ENCODE data around the gene ZCCHC4.

The ZCCHC4 gene, protein sequence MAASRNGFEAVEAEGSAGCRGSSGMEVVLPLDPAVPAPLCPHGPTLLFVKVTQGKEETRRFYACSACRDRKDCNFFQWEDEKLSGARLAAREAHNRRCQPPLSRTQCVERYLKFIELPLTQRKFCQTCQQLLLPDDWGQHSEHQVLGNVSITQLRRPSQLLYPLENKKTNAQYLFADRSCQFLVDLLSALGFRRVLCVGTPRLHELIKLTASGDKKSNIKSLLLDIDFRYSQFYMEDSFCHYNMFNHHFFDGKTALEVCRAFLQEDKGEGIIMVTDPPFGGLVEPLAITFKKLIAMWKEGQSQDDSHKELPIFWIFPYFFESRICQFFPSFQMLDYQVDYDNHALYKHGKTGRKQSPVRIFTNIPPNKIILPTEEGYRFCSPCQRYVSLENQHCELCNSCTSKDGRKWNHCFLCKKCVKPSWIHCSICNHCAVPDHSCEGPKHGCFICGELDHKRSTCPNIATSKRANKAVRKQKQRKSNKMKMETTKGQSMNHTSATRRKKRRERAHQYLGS

DNA sequence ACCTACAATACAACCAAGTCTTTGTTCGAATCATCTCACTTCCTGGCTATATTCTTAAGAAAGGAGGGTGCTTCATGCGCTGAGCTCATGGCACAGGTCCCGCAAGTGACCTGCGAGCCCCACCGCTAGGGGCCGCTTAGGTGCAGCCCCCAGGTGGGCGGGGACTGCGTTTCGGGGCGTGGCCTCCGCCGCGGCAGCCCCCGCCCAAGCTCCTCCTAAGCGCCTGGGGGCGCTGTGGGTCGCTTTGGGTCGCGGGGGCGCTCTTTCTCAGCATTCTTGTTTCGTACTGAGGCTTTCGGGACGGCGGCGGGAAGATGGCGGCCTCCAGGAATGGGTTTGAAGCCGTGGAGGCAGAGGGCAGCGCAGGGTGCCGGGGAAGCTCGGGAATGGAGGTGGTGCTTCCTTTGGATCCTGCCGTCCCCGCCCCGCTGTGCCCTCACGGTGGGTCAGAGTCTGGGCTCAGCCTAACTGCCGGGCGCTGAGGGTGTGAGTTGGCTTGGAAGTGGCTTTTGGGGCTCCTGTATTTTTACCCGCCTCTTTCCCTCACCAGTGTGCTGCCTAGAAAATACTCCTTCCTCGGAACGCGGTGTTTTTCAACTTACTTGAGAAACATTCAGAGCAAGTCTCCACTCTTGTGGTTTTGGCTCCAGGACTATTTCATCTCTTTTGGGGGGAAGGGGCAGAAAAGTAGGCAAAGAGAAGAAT is at the start of gene ZCCHC4:
Gene ZCCHC4, plus strand, starts transcription at position 279 of the 705 bp plus-strand sequence. Its CDS starts 36 bp downstream, at position 315.
- DNase-seq (ENCODE audit: low read depth, low spot score) = peak; percentile 50

DNA sequence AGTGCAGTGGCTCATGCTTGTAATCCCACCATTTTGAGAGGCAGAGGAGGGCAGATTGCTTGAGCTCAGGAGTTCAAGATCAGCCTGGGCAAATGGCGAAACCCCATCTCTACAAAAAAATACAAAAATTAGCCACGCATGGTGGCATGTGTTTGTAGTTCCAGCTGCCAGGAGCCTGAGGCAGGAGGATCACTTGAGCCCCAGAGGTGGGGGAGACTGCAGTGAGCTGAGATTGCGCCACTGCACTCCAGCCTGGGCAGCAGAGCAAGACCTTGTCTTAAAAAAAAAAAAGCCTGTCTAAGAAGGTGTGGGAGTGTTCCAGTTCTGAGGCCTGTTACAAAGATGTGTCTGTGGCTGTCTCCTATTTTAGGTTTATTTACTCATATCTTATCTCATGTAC is 40.7 kb upstream of the ZCCHC4 start:
- no peak overlapping the region for H3K27ac ChIP-seq
- no peak for DNase-seq (ENCODE audit: low read depth, low spot score)

More for the DNA sequence above, at the start of gene ZCCHC4:
- peak within 1 kb of the TSS; percentile 63 for H3K27ac ChIP-seq

DNA sequence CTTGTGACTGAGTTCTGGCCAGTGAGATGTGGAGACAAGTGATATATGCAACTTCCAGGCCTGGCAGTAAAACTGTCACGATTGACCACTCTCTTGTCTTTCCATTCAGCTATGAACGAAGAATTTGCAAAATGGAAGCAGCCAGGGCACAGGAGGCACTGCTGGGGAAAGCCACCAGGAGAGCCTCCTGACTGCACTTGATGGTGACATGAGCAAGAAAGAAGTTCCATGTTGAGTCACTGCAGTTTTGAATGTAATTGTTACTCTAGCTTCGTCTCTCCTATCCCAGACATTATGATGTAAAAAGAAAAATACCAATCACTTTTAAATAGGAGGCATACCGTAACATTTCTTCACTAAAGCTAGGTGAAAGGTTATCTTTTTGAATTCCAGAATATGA is 32.4 kb upstream of the ZCCHC4 start:
- no peak overlapping the region for H3K27ac ChIP-seq
- no peak for DNase-seq (ENCODE audit: low read depth, low spot score)

DNA sequence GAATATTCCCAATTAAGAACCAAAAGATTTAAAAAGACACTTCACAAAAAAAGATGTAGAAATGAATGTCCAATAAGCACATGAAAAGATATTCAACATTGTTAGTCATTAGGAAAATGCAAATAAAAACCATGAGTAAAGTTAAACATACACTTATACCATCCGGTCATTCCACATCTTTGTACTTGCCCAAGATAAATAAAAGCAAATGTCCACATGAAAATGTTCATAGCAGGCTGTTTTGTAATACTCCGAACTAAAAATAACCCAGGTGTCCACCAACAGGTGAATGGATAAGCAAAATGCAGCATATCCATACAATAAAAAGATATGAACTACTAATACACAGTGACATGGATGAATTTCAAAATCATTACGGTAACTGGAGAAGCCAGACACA is 28.6 kb upstream of the ZCCHC4 start:
- no peak for DNase-seq (ENCODE audit: low read depth, low spot score)
- H3K27ac ChIP-seq = no peak overlapping the region

DNA sequence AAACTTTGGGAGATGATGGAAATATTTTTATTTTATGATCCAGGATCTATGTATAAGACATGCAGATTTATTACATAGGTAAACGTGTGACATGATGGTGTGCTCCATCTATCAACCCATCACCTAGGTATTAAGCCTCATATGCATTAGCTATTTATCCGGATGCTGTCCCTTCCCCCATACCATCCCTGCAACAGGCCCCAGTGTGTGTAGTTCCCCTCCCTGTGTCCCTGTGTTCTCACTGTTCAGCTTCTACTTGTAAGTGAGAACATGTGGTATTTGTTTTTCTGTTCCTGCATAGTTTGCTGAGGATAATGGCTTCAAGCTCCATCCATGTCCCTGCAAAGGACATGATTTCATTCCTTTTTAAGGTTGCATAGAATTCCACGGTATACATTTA is 28.1 kb upstream of the ZCCHC4 start:
- DNase-seq (ENCODE audit: low read depth, low spot score) = no peak
- no peak overlapping the region for H3K27ac ChIP-seq

DNA sequence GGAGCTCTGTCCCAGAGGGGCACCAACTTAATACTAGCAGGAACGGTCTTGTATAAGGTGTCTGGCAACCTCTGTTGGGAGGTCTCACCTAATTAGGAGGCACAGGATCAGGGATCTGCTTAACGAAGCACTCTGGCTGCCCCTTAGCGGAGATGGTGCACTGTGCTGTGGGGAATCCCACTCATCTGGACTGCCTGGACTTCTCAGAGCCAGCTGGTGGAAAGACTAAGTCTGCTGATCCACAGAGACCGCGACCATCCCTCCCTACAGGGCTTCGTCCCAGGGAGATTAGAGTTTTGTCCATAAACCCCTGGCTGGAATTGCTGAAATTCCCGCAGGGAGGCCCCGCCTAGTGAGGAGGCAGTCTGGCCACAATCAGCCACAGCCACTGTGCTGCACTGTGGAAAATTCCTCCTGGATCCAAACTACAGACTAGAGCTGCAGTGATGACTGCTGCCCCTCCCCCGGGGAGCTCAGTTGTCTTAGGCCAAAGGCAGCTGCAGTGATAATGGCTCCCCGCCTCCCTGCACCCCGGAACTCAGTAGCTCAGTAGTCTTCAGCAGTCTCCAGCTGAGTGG is 22.0 kb upstream of the ZCCHC4 start:
- no peak overlapping the region for H3K27ac ChIP-seq
- no peak for DNase-seq (ENCODE audit: low read depth, low spot score)

DNA sequence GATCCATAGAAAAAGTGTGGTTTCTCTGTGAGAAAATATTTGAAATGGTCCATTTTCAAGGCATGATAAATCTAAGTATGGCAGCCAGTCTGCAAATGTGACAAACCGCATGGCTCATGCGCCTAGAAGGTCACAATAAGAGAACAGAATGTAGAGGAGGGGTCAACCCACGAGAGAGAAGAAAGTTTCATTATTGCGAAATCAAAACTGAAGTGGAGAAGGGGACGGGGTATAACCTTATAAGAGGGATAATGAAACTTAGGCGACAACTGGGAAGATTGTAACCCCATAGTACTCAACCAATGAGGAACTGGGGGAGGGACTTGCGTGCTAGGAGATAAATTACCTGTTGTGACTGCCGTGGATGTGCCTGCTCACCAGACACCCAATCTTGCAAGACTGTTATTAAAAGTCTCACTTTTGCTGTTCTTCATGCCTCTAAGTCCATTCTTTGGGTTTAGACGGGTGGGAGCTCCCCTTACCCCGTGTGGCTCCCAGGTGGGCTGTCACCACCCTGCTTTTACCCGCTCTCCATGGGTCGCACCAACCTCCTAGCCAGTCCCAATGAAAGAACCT is 21.3 kb upstream of the ZCCHC4 start:
- DNase-seq (ENCODE audit: low read depth, low spot score) = no peak

DNA sequence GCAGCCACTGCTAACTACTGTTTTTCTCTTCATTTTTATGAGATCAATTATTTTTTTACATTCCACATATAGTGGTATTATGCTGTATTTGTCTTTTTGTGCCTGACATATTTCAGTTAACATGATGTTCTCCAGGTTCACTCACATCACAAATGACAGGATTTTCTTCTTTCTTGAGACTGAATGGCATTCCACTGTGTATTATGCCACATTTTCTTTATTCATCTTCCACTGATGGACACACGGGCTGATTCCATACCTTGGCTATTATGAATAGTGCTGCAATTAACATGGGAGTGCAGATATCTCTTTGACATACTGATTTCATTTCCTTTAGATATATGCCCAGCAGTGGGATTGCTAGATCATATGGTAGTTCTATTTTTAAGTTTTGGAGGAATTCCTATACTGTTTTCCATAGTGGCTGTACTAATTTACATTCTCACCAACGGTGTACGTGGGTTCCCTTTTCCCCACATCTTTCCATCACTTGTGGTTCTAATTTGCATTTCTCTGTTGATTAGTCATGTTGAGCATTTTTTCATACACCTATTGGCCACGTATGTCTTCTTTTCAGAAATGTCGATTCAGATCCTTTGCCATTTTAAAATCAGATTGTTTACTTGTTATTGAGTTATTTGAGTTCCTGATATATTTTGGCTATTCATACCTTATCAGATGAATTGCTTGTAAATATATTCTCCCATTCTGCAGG is 14.9 kb upstream of the ZCCHC4 start:
- no peak overlapping the region for H3K27ac ChIP-seq
- DNase-seq (ENCODE audit: low read depth, low spot score) = no peak

More for the DNA sequence above, 21.3 kb upstream of the ZCCHC4 start:
- no peak overlapping the region for H3K27ac ChIP-seq

DNA sequence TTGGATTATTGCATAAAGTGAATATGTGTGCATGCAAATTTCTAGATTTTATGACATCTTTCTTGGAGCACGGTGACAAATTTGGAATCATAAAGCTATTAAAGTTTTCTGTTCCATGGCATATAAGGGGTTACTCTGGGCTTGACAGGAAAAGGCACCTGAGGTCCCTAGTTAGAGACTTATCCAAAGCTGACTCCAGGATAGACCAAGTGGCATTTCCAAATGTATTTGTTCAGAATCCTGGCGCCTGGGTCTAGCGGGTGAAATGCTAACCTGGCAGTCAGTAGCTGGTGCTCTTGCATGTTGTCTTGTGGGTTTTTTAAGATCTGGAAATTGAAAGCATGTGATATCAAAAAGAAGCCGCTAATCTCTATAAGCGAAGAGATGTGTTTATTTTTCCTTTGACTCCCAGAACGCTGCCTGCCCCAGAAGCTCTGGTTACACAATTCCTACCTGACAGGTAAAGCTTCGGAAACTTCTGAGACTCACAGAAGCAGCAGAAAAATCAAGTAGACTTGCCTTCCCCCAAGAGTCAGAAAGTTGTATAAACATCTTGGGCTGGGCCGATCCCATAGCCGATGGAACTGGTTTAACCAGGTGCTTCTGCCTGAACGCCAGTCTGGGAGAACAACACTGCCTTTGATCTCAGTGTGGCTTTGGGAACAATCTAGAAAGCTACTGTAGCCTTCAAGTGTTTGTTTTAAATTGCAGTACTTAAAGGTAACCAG is 12.9 kb upstream of the ZCCHC4 start:
- DNase-seq (ENCODE audit: low read depth, low spot score) = peak; percentile 58
- H3K27ac ChIP-seq = peak overlapping the region; percentile 1

DNA sequence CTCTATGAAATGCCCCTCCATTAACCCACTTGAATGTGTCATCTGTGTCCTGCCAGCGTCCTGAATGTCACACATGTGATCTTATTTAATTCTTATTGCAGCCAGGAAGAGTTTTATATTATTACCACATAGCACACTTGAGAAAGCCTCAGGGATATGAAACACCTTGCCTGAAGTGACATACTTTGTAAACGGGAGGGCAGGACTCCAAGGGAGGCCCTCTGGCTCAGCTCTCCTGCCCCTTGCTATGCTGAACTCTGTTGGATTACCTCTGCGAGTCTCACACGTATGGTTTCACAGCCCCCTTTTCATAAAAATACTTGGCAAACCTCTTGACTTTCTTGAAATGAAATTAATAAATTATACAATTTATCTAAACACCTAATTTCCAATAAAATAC is 11.1 kb upstream of the ZCCHC4 start:
- H3K27ac ChIP-seq = no peak overlapping the region
- DNase-seq (ENCODE audit: low read depth, low spot score) = no peak

DNA sequence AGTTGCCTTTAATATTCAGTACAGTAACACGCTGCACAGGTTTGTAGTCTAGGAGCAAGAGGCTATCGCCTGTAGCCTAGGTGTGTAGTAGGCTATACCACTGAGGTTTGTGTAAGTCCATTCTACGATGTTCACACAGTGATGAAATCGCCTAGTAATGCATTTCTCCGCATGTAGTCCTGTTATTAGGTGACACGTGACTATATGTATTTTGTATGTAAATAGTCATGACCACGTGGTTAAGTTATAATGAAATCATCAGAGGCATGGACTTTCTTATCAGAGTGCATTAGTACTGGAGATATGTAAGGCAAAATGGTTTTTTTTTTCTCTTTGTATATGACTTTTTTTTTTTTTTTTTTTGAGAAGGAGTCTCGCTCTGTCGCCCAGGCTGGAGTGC is 9.9 kb upstream of the ZCCHC4 start:
- no peak overlapping the region for H3K27ac ChIP-seq
- no peak for DNase-seq (ENCODE audit: low read depth, low spot score)

DNA sequence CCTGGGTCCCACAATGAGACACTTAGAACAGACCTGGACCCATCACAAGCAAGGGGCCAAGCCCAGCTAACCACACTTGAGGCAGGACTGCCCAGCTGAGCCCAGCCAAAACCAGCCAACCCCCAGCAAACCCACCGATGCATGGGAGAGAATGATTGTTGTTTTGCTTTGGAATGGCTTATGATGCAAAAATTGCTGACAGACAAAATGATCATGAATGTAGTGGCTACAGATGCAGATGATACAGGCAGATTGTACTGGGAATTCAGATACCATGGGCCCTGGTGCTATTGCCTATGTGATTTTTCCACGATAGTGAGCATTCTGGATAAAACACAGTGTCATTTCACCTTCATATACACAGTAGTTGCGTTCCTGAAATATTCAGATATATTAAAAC is 9.0 kb upstream of the ZCCHC4 start:
- no peak overlapping the region for H3K27ac ChIP-seq
- DNase-seq (ENCODE audit: low read depth, low spot score) = no peak

DNA sequence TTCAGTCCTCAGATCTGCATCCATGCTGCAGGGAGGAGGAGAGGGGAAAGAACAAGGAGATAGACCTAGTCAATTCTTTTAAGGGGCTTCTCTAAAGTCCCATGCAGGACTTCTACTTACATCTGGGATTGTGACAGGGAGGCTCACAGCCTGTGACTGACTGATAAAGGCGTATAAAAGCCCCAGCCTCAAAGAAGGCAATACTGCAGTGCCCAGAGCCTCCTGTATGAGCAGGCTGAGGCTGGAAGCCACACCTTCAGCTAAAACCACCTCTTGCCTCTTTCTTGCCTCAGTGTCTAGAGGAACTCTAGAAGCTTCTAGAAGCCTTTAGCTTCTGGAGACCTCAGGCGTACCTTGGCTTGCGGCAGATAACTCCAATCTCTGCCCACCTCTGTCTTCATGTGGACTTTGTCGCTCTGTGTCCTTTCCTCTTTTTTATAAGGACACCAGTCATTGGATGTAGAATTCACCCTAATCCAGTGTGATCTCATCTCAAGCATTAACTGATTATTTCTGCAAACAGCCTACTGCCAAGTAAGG is 6.0 kb upstream of the ZCCHC4 start:
- no peak for DNase-seq (ENCODE audit: low read depth, low spot score)
- H3K27ac ChIP-seq = no peak overlapping the region

DNA sequence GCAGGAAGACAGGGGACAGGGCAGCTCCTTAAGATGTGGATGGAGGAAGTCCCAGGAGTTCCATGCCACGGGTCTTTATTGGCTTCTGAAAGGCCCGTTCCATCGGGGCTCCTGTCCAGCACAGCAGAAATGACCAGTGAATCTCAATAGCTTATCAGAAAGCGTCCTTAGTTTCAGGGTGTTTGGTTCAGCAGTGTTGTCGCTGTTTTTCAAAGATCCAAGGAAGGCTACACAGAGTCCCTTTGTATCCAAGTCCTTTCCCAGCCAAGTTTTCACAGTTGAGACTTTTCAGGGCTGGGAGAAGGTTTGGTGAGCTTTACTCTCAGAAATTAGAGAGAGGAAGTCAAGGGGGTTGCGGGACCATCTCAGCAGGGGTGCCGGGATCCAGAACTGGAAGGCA is 5.0 kb upstream of the ZCCHC4 start:
- no peak for DNase-seq (ENCODE audit: low read depth, low spot score)
- no peak overlapping the region for H3K27ac ChIP-seq

DNA sequence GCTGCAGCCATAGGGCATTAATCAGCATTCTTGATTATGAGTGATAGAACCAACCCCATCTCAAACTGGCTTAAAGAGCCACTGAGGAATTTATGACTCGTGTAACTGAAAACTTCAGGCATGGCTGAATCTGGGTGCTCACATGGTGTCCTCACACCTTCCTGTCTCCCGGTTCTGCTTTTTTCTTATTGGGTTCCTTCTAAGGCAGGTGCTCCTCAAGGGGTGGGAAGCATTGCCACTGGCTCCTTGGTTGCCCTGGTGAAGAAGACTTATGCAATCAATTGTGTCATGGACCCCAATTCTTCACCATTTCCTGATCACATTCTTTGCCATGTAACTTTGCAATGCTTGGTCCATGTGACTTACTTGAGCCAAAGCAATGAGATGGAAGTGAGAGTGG is 4.3 kb upstream of the ZCCHC4 start:
- H3K27ac ChIP-seq = no peak overlapping the region
- no peak for DNase-seq (ENCODE audit: low read depth, low spot score)

DNA sequence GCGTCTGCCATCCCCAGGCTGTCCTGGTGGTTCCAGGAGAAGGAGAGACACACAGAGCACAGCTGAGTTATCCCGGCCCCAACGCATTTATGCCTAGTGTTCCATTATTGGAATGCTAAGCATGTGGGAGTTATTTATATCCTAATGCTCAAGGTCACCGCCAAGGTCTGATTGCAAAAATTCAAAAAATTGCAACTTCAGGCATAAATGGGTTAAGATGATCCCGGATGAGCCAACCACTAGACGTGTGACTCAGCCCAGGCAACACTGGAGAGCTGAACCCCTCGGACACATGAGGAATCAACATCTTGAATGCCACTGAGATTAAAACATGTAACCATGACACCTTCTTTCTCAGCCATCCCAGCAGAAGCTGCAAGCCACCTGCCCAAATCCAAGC is 3.8 kb upstream of the ZCCHC4 start:
- DNase-seq (ENCODE audit: low read depth, low spot score) = no peak
- H3K27ac ChIP-seq = no peak overlapping the region

DNA sequence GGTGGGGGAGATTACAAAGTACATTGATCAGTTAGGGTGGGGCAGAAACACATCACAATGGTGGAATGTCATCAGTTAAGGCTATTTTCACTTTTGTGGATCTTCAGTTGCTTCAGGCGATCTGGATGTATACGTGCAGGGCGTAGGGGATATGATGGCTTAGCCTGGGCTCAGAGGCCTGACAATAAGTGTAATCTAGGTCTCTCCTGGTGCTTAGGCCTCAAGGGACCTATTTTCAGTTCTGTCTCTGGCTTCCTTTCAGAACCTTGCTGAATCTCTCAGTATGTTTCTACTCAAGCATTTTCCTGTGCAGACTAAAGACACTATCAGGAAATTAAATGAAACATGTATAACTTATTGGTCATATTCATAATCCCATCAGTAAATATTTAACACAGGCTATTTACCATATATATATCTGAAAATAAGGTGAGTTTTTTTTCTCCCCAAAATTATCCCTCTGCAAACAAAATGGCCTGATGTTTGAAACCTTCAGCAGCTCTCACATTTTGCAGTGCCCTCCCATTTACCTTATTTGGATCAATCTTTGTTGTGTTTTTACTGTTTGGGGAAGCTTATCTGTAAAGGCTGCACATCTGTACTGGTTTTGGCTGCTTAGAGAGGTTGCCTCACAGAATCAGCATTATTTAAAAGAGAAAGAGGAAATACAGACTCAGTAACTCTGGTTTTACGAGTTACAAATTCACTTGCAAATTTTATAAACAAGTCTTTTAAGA is 2.3 kb upstream of the ZCCHC4 start:
- DNase-seq (ENCODE audit: low read depth, low spot score) = no peak
- H3K27ac ChIP-seq = no peak overlapping the region

DNA sequence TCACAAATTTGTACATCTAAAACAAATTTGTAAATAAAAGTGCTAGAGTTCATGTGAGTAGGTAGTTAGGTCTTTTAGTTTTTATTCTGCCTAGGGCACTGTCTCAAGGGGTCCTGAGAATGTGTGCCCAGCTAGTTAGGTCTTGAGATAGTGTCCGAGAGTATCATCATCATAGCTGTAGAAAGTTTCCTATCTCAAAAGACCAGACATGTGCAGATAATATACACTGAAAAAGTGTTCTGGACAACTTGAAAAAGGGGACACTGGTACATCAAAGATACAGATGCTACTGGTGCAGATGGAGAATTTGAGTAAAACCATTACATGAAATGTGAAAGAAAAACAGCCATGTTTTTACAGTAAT is 1.8 kb upstream of the ZCCHC4 start:
- no peak for DNase-seq (ENCODE audit: low read depth, low spot score)
- H3K27ac ChIP-seq = no peak overlapping the region

Data from epithelial cell of prostate (primary cell).